Nephron progenitor cell (in vitro differentiated cells): ENCODE data around the gene PCDHA3.
"Not testable (repeated sequence)": the region's sequence is repeated elsewhere in the genome, so short reads cannot be mapped to it uniquely, and the experiment has no call there.

Source experiments
- DNase-seq: peaks from one replicate; pipeline ENCODE4 v3.0.0; 2021
- H3K27ac Mint-ChIP-seq: 2 replicates; pipeline ENCODE4 v1.8.0; 2021; ENCODE audit warnings: mild to moderate bottlenecking, moderate library complexity, mixed read lengths
- H3K27me3 Mint-ChIP-seq: 2 replicates; pipeline ENCODE4 v1.8.0; 2021; ENCODE audit warnings: mild to moderate bottlenecking, low read depth, mixed read lengths; ENCODE audit not compliant: poor library complexity
- H3K36me3 Mint-ChIP-seq: 2 replicates; pipeline ENCODE4 v1.8.0; 2021; ENCODE audit warnings: low read depth, mixed read lengths
- H3K4me1 Mint-ChIP-seq: 2 replicates; pipeline ENCODE4 v1.8.0; 2021; ENCODE audit warnings: mixed read lengths
- H3K4me3 Mint-ChIP-seq: 2 replicates; pipeline ENCODE4 v1.8.0; 2021; ENCODE audit warnings: mild to moderate bottlenecking, moderate library complexity, mixed read lengths
- H3K9me3 Mint-ChIP-seq: 2 replicates; pipeline ENCODE4 v1.8.0; 2021; ENCODE audit warnings: mild to moderate bottlenecking, moderate library complexity, mixed read lengths
- TF ChIP-seq, protein P1 (sequence below): fragments of 200-600 bp; sonication (generic); IDR thresholded peaks from 2 replicates; pipeline ENCODE4 v1.5.0; 2021; ENCODE audit warnings: antibody characterized with exemption

The PCDHA3 gene

DNA sequence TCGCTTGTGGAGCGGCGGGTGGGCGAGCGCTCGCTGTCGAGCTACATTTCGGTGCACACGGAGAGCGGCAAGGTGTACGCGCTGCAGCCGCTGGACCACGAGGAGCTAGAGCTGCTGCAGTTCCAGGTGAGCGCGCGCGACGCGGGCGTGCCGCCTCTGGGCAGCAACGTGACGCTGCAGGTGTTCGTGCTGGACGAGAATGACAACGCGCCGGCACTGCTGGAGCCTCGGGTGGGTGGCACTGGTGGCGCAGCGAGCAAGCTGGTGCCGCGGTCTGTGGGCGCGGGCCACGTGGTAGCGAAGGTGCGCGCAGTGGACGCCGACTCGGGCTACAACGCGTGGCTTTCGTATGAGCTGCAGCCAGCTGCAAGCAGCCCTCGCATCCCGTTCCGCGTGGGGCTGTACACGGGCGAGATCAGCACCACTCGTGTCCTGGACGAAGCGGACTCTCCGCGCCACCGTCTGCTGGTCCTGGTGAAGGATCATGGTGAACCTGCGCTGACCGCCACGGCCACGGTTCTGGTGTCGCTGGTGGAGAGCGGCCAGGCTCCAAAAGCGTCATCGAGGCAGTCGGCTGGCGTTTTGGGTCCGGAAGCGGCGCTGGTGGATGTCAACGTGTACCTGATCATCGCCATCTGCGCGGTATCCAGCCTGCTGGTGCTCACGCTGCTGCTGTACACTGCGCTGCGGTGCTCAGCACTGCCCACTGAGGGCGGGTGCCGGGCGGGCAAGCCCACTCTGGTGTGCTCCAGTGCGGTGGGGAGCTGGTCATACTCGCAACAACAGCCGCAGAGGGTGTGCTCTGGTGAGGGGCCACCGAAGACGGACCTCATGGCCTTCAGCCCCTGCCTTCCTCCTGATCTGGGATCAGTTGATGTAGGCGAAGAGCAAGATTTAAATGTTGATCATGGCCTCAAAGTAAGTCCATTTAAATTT, 42.2 kb downstream of the PCDHA3 start:
- Mint-ChIP-seq H3K9me3 (peaks cover 87% of the 10 kb centered on the region), H3K36me3 (peaks cover 79% of the 10 kb centered on the region), H3K27ac (no peak overlapping the region), H3K4me3 (no peak overlapping the region), H3K27me3 (no peaks in the 10 kb centered on the region), H3K4me1 (no peaks in the 10 kb centered on the region)
- TF ChIP-seq, protein P1, sequence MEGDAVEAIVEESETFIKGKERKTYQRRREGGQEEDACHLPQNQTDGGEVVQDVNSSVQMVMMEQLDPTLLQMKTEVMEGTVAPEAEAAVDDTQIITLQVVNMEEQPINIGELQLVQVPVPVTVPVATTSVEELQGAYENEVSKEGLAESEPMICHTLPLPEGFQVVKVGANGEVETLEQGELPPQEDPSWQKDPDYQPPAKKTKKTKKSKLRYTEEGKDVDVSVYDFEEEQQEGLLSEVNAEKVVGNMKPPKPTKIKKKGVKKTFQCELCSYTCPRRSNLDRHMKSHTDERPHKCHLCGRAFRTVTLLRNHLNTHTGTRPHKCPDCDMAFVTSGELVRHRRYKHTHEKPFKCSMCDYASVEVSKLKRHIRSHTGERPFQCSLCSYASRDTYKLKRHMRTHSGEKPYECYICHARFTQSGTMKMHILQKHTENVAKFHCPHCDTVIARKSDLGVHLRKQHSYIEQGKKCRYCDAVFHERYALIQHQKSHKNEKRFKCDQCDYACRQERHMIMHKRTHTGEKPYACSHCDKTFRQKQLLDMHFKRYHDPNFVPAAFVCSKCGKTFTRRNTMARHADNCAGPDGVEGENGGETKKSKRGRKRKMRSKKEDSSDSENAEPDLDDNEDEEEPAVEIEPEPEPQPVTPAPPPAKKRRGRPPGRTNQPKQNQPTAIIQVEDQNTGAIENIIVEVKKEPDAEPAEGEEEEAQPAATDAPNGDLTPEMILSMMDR = no peak
- DNase-seq = no peak

DNA sequence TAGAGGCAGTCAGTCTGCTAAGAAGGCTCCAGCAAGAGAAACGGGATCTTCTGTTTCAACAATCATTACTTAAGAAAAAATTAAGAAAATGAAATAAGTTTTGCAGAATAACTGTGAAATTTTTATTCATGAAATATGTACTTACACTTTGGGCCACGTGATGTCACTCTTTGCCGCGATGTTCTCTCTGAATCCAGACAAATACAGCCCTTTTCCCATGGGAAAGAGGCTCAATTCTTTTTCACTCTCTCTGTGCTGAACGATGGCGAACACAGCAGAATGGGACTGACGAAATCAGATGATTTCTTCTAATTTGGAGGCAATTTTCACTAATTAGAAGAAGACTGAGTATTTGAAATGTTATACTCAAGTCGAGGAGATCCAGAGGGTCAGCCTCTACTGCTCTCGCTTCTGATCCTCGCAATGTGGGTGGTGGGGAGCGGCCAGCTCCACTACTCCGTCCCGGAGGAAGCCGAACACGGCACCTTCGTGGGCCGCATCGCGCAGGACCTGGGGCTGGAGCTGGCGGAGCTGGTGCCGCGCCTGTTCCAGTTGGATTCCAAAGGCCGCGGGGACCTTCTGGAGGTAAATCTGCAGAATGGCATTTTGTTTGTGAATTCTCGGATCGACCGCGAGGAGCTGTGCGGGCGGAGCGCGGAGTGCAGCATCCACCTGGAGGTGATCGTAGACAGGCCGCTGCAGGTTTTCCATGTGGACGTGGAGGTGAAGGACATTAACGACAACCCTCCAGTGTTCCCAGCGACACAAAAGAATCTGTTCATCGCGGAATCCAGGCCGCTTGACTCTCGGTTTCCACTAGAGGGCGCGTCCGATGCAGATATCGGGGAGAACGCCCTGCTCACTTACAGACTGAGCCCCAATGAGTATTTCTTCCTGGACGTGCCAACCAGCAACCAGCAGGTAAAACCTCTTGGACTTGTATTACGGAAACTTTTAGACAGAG, 47.6 kb downstream of the PCDHA3 start, which contains the start of gene PCDHA9:
Gene PCDHA9, plus strand, starts transcription at position 244 of the 964 bp plus-strand sequence. Its CDS starts 114 bp downstream, at position 358.
- not testable (repeated sequence) for DNase-seq, H3K4me3 Mint-ChIP-seq, H3K27me3 Mint-ChIP-seq, H3K27ac Mint-ChIP-seq, H3K4me1 Mint-ChIP-seq
- peaks cover 78% of the 10 kb centered on the region for H3K9me3 Mint-ChIP-seq
- H3K36me3 Mint-ChIP-seq = peaks cover 77% of the 10 kb centered on the region

DNA sequence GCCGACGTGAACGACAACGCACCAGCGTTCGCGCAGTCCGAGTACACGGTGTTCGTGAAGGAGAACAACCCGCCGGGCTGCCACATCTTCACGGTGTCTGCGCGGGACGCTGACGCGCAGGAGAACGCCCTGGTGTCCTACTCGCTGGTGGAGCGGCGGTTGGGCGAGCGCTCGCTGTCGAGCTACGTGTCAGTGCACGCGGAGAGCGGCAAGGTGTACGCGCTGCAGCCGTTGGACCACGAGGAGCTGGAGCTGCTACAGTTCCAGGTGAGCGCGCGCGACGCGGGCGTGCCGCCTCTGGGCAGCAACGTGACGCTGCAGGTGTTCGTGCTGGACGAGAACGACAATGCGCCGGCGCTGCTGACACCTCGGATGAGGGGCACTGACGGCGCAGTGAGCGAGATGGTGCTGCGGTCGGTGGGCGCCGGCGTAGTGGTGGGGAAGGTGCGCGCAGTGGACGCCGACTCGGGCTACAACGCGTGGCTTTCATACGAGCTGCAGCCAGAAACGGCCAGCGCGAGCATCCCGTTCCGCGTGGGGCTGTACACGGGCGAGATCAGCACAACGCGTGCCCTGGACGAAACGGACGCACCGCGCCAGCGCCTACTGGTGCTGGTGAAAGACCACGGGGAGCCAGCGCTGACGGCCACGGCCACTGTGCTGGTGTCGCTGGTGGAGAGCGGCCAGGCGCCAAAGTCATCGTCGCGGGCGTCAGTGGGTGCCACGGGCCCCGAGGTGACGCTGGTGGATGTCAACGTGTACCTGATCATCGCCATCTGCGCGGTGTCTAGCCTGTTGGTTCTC, 49.2 kb downstream of the PCDHA3 start:
- H3K4me3 Mint-ChIP-seq, H3K27ac Mint-ChIP-seq, DNase-seq, H3K27me3 Mint-ChIP-seq, H3K4me1 Mint-ChIP-seq: not testable (repeated sequence)
- Mint-ChIP-seq H3K36me3 (peaks cover 66% of the 10 kb centered on the region), H3K9me3 (peaks cover 69% of the 10 kb centered on the region)
